Activated CD8-positive, alpha-beta T cell treated with anti-CD3 and anti-CD28 coated beads for 36 hours (primary cell): Measurements from ENCODE around the gene ABCG8. TPM values are rescaled to one million over a fixed set of nuclear protein-coding genes. Genes with fewer than 3 reads are reported as not detected.

Experiments used
- ATAC-seq: fragments of 200-7000 bp; cut with Tn5 transposase; one replicate; pipeline ENCODE4 v1.10.0; 2021; ENCODE audit warnings: mild to moderate bottlenecking, moderate library complexity
- CTCF ChIA-PET: fragments of 350-600 bp; sonication (Branson Sonifier 250); formaldehyde crosslinking; loops from one replicate; lab custom pipeline; 2021; ENCODE audit warnings: antibody characterized with exemption; lab: Charles Lee
- POLR2A ChIA-PET: fragments of 350-600 bp; sonication (Branson Sonifier 250); formaldehyde crosslinking; loops from one replicate; lab custom pipeline; 2021; ENCODE audit warnings: antibody characterized with exemption; lab: Charles Lee
- DNase-seq: peaks from one replicate; pipeline ENCODE4 v3.0.0-alpha.2; 2020
- H3K27ac Mint-ChIP-seq: one replicate; pipeline ENCODE4 v1.8.0; 2021; ENCODE audit warnings: mild to moderate bottlenecking, mixed read lengths
- H3K27me3 Mint-ChIP-seq: one replicate; pipeline ENCODE4 v1.8.0; 2021; ENCODE audit warnings: mixed read lengths
- H3K36me3 Mint-ChIP-seq: one replicate; pipeline ENCODE4 v1.8.0; 2021; ENCODE audit warnings: low read depth, mixed read lengths
- H3K4me1 Mint-ChIP-seq: one replicate; pipeline ENCODE4 v1.8.0; 2021; ENCODE audit warnings: low read depth, mixed read lengths
- H3K4me3 Mint-ChIP-seq: one replicate; pipeline ENCODE4 v1.8.0; 2021; ENCODE audit warnings: mild to moderate bottlenecking, moderate library complexity, mixed read lengths
- H3K9me3 Mint-ChIP-seq: one replicate; pipeline ENCODE4 v1.8.0; 2021; ENCODE audit warnings: mixed read lengths
- intact Hi-C: fragments of 100-400 bp; cut with micrococcal nuclease; formaldehyde crosslinking; loops from one replicate; pipeline ENCODE4 v1.10.0; 2022
- total RNA-seq, 2 experiments: library from RNA; stranded (reverse); gene quantifications; one replicate each; pipeline ENCODE4 v1.2.3, GENCODE V29; 2021
- TF ChIP-seq, protein P1 (sequence below): fragments of 200-600 bp; IDR thresholded peaks from one replicate; pipeline ENCODE4 v1.8.0; 2022; ENCODE audit warnings: antibody characterized with exemption, mild to moderate bottlenecking

ABCG8 gene
- total RNA-seq, 2 experiments from 2014 or later: not detected

DNA sequence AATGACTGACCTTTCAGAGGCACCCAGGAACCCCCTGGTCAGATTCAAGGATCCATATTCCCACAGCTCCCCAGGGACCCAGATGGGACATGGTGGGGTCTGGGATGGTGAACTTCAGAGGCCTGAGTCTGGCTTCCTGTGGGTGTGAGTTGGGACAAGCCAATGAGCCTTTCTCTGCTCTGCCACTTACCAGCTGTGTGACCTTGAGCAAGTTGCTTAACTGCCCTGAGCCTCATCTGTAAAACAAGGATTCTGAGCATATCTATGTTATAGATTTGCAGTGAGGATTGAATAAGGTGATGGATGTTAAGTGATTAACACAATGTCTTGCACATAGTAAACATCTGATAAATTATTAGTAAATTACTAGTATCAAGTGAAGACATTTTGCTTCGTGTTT, 6.4 kb downstream of the ABCG8 start:
- intact Hi-C loops: no loop called here
- DNase-seq (no peak), ATAC-seq (no peak)
- H3K36me3 Mint-ChIP-seq: no peaks in the 10 kb centered on the region
- H3K4me3 Mint-ChIP-seq: no peak overlapping the region
- no peaks in the 10 kb centered on the region for H3K9me3 Mint-ChIP-seq
- peaks cover 5% of the 10 kb centered on the region for H3K27me3 Mint-ChIP-seq
- CTCF ChIA-PET: interaction anchor here (1.1 kb wide), 1 partner anchor 32 kb away, joined by 4 read pairs; no protein-coding TSS in a partner anchor
- no peak overlapping the region for H3K27ac Mint-ChIP-seq
- no peaks in the 10 kb centered on the region for H3K4me1 Mint-ChIP-seq
- TF ChIP-seq, protein P1, sequence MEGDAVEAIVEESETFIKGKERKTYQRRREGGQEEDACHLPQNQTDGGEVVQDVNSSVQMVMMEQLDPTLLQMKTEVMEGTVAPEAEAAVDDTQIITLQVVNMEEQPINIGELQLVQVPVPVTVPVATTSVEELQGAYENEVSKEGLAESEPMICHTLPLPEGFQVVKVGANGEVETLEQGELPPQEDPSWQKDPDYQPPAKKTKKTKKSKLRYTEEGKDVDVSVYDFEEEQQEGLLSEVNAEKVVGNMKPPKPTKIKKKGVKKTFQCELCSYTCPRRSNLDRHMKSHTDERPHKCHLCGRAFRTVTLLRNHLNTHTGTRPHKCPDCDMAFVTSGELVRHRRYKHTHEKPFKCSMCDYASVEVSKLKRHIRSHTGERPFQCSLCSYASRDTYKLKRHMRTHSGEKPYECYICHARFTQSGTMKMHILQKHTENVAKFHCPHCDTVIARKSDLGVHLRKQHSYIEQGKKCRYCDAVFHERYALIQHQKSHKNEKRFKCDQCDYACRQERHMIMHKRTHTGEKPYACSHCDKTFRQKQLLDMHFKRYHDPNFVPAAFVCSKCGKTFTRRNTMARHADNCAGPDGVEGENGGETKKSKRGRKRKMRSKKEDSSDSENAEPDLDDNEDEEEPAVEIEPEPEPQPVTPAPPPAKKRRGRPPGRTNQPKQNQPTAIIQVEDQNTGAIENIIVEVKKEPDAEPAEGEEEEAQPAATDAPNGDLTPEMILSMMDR: no peak
- POLR2A ChIA-PET: no interaction called here

- Mint-ChIP-seq H3K9me3 (no peaks in the 10 kb centered on the region), H3K4me1 (no peaks in the 10 kb centered on the region), H3K27ac (no peak overlapping the region), H3K36me3 (no peaks in the 10 kb centered on the region), H3K4me3 (no peak overlapping the region), H3K27me3 (peaks cover 5% of the 10 kb centered on the region)
- ChIA-PET CTCF (interaction anchor here (1.5 kb wide), 1 partner anchor 32 kb away, joined by 5 read pairs; no protein-coding TSS in a partner anchor), POLR2A (interaction anchor here (0.8 kb wide), 1 partner anchor 17 kb away, joined by 3 read pairs; no protein-coding TSS in a partner anchor)
- intact Hi-C loops: no loop called here
- ATAC-seq: no peak
- no peak for DNase-seq
- TF ChIP-seq, protein P1: no peak
Observed at GRCh38 chr2:43846140-43846793, 7.5 kb downstream of the ABCG8 start.

DNA sequence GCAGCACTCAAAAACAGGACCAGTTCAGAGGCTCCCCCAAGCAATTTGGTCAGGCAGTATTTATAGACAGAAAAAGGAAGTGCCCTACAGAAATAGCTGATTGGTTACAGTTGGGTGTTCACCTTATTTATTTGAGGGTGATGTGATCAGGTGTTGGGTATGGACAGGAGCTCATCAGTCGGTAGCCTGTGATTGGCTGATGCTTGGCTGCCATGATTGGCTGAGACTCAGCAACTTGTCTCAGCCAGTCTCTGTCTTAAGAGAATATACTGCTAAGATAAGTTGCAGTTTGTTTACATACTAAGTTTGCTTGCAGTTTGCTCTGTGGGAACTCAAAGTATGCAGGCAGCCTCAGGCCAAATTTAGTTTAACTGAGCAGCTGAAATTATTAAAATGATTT, 9.4 kb downstream of the ABCG8 start:
- no peaks in the 10 kb centered on the region for H3K9me3 Mint-ChIP-seq
- CTCF ChIA-PET: no interaction called here

DNA sequence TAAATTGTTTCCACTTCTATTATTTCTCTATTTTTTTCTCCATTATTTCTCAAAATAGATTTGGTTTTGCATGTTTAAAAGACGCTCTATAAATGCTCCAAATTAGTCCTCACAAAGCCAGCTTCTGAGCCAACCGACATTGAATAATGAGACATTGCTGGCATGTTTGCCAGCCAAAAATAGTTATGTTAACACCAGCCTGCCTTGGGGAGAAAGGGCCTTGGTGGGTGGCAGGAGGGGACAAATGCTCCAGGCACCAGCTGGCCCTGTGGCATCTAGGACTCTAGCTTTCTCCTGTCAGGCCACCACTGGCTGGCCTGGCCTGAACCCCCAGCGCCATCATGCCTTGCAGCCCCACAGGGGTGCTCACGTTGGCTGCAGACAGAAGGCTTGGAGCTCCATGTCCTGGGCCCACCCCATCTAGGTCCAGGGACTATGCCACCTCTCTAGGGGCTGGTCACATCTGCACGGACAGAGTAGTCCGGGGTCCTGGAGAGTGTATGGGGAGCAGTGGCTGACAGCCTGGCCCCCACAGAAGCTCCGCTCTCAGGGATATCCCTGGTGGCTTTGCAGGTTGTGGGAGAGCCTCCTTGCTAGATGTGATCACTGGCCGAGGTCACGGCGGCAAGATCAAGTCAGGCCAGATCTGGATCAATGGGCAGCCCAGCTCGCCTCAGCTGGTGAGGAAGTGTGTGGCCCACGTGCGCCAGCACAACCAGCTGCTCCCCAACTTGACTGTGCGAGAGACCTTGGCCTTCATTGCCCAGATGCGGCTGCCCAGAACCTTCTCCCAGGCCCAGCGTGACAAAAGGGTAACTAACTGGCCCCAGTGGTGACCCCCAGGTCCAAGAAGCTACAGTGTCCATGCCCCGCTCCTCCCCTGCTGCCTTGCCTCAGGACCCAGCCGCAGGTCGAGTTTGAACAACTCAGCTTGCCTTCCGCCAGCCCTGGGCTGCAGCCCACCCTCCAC, 12.5 kb downstream of the ABCG8 start:
- H3K4me1 Mint-ChIP-seq: no peaks in the 10 kb centered on the region
- ChIA-PET POLR2A (no interaction called here), CTCF (no interaction called here)
- TF ChIP-seq, protein P1: no peak
- no peak overlapping the region for H3K4me3 Mint-ChIP-seq
- peaks cover 16% of the 10 kb centered on the region for H3K27me3 Mint-ChIP-seq
- no peak for ATAC-seq
- DNase-seq: no peak
- no peaks in the 10 kb centered on the region for H3K36me3 Mint-ChIP-seq
- no peak overlapping the region for H3K27ac Mint-ChIP-seq
- intact Hi-C loops: no loop called here
- H3K9me3 Mint-ChIP-seq: no peaks in the 10 kb centered on the region

More for the DNA sequence above, 9.4 kb downstream of the ABCG8 start:
- Mint-ChIP-seq H3K27me3 (peaks cover 5% of the 10 kb centered on the region), H3K27ac (no peak overlapping the region), H3K4me3 (no peak overlapping the region), H3K36me3 (no peaks in the 10 kb centered on the region), H3K4me1 (no peaks in the 10 kb centered on the region)
- TF ChIP-seq, protein P1: no peak
- POLR2A ChIA-PET: no interaction called here
- ATAC-seq: no peak
- no peak for DNase-seq
- intact Hi-C loops: no loop called here
